ENCODE data around the gene SPG7. TPM values are rescaled to one million over a fixed set of nuclear protein-coding genes. Genes with fewer than 3 reads are reported as not detected.

SPG7 gene
- total RNA-seq, 1 experiment from 2014 or later = 119 TPM

DNA sequence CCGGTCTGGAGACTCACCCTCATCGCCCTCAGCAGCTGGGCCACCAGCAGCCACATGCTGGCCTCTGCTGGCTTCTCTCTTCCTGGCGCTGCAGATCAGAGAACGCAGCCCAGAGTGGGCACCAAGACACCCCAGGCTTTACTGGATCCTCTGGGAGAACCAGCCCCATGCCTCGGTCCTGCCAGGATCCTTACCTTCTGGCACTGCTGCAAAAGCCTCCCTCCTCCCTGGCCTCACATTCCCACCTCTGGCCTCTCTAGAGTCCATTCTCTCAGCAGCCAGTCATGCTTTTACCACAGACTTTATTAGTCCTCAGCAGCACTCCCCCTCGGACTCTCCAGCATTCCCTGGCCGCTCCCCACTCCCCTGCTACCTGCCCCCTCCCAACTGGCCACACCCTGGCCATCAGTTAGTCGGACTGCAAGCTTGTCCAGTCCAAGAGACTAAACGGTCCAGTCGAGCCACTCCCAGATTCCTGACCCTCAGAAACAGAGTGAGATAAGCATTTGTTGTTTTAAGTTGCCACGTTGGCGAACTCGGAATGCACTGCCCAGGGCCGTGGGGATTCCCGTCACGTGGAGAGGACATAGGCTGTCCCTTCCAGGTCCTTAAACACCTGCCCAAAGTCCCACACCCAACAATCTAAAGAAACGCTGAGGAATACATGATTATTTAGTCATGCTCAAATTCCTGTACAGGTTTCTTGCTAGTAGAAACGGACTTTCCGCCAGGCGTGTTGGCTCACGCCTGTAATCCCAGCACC is 5.9 kb upstream of the SPG7 start:
- Histone ChIP-seq H4K5ac (ENCODE audit: insufficient read length, low read depth, low read length) (no peak overlapping the region), H4K91ac (ENCODE audit: insufficient read length, low read depth, low read length) (no peak overlapping the region), H3K23ac (ENCODE audit: insufficient read length, low read depth, low read length) (no peak overlapping the region), H3K4ac (ENCODE audit: low read depth, low read length) (no peak overlapping the region), H2BK5ac (ENCODE audit: insufficient read length, low read length) (no peak overlapping the region), H3K27ac (ENCODE audit: insufficient read length, low read depth, low read length) (no peak overlapping the region), H3K79me2 (ENCODE audit: insufficient read depth, low read length) (no peaks in the 10 kb centered on the region), H3T11ph (ENCODE audit: low read length) (no peak overlapping the region), H3K14ac (ENCODE audit: insufficient read depth, low read length) (no peak overlapping the region), H3K27me3 (ENCODE audit: insufficient read depth, low read length) (no peaks in the 10 kb centered on the region), H2BK120ac (ENCODE audit: low read depth, low read length, poor library complexity, severe bottlenecking) (no peak overlapping the region), H3K18ac (ENCODE audit: insufficient read length, low read depth, low read length) (no peak overlapping the region), H2BK15ac (ENCODE audit: low read depth, low read length) (no peak overlapping the region), H3K56ac (ENCODE audit: insufficient read length, low read depth, low read length) (no peak overlapping the region), H3K4me2 (ENCODE audit: insufficient read depth, insufficient read length, low read length) (no peak overlapping the region), H2AK5ac (ENCODE audit: insufficient read length, low read length) (no peak overlapping the region), H3K9ac (ENCODE audit: extremely low read depth, insufficient read length, low read length) (no peak overlapping the region), H3K23me2 (ENCODE audit: insufficient read length, low read depth, low read length, poor library complexity, severe bottlenecking) (peaks cover under 1% of the 10 kb centered on the region), H2AFZ (ENCODE audit: low read length) (no peak overlapping the region), H3K9me3 (ENCODE audit: control insufficient read depth, low read depth, low read length) (no peaks in the 10 kb centered on the region), H3K79me1 (ENCODE audit: insufficient read depth, low read depth, low read length, poor library complexity, severe bottlenecking) (no peaks in the 10 kb centered on the region), H4K8ac (replicated peaks; ENCODE audit: insufficient read length, low read depth, low read length) (no peak overlapping the region), H2BK12ac (ENCODE audit: insufficient read length, low read depth, low read length) (no peak overlapping the region), H4K20me1 (ENCODE audit: control insufficient read depth, insufficient read depth, insufficient read length) (no peaks in the 10 kb centered on the region), H3K4me1 (ENCODE audit: insufficient read depth, low read length) (no peaks in the 10 kb centered on the region), H2BK20ac (ENCODE audit: low read depth, low read length, poor library complexity, severe bottlenecking) (no peak overlapping the region)
- TF ChIP-seq, protein P1, sequence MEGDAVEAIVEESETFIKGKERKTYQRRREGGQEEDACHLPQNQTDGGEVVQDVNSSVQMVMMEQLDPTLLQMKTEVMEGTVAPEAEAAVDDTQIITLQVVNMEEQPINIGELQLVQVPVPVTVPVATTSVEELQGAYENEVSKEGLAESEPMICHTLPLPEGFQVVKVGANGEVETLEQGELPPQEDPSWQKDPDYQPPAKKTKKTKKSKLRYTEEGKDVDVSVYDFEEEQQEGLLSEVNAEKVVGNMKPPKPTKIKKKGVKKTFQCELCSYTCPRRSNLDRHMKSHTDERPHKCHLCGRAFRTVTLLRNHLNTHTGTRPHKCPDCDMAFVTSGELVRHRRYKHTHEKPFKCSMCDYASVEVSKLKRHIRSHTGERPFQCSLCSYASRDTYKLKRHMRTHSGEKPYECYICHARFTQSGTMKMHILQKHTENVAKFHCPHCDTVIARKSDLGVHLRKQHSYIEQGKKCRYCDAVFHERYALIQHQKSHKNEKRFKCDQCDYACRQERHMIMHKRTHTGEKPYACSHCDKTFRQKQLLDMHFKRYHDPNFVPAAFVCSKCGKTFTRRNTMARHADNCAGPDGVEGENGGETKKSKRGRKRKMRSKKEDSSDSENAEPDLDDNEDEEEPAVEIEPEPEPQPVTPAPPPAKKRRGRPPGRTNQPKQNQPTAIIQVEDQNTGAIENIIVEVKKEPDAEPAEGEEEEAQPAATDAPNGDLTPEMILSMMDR (conservative IDR thresholded peaks at IDR 0.05) = no peak
- DNase-seq = no peak
- Mint-ChIP-seq H3K4me3 (no peak overlapping the region), H3K27ac (peak overlapping the region in 1 of 3 experiments; percentile 76; a peak in 3 of 7 replicates), H3K9me3 (no peaks in the 10 kb centered on the region), H3K27me3 (ENCODE audit: low read depth) (peaks cover 15% of the 10 kb centered on the region), H3K36me3 (ENCODE audit: insufficient read depth in 1 of 3, low read depth in 3 of 3) (no peaks in the 10 kb centered on the region), H3K4me1 (peaks cover 4 to 6% of the 10 kb centered on the region in 2 experiments; a peak in 2 of 4 replicates)
- WGBS (ENCODE audit: extremely low coverage, insufficient read length, low lambda C conversion rate) = no CpG with 5 or more reads among the region's 21 CpGs
